ENCODE measurements around the gene MAK. TPM values are rescaled to one million over a fixed set of nuclear protein-coding genes. Genes with fewer than 3 reads are reported as not detected.

Gene MAK
- total and polyA plus RNA-seq, 2 of the 13 experiments (the other 11 are each of a cell fraction or from before 2014, with no cell fraction given): 0.04 TPM; not detected in 1

DNA sequence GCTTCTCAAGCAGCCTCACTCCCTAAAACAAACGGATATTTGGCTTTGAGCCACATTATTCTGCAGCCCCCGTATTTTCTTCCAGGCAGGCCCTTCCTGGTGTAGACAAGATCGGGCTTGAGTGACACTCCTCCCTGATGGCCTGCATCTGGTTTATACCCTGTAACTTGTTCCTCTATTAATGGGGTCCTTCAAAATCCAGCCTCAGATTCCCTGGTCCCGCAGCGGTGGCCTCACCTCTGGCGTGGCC, 115.8 kb downstream of the MAK start (continued):
- TF ChIP-seq, protein P1, sequence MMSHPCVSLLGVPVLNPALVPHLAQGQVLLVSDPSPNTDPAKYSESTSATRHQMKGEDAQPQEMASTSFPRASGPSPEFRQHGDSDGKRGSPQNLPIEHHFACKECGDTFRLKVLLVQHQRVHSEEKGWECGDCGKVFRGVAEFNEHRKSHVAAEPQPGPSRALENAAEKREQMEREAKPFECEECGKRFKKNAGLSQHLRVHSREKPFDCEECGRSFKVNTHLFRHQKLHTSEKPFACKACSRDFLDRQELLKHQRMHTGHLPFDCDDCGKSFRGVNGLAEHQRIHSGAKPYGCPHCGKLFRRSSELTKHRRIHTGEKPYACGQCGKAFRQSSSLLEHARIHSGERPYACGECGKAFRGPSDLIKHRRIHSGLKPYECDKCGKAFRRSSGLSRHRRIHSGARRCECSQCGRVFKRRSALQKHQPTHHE (CRISPR knock-in tag; IDR thresholded peaks at IDR 0.05; ENCODE audit: borderline replicate concordance): no peak
- TF ChIP-seq ZBED4 (CRISPR knock-in tag; IDR thresholded peaks at IDR 0.05; ENCODE audit: borderline replicate concordance) (no peak), ZNF546 (CRISPR knock-in tag; conservative IDR thresholded peaks at IDR 0.05) (no peak), ZNF780A (CRISPR knock-in tag; IDR thresholded peaks at IDR 0.05) (no peak), ELF4 (CRISPR knock-in tag; IDR thresholded peaks at IDR 0.05; ENCODE audit: borderline replicate concordance) (no peak), RBM22 (optimal IDR thresholded peaks at IDR 0.05; ENCODE audit: low read length) (no peak), ZNF264 (CRISPR knock-in tag; IDR thresholded peaks at IDR 0.05) (no peak), SNAI1 (CRISPR knock-in tag; IDR thresholded peaks at IDR 0.05; ENCODE audit: borderline replicate concordance) (no peak), ZNF883 (CRISPR knock-in tag; IDR thresholded peaks at IDR 0.05; ENCODE audit: not compliant biosample characterization) (no peak), ISX (CRISPR knock-in tag; conservative IDR thresholded peaks at IDR 0.05) (no peak), E2F2 (CRISPR knock-in tag; IDR thresholded peaks at IDR 0.05; ENCODE audit: borderline replicate concordance) (no peak), TEF (CRISPR knock-in tag; IDR thresholded peaks at IDR 0.05) (0 out of 2 replicates have a peak, but pooled peaks have one; percentile 25), XBP1 (CRISPR knock-in tag; IDR thresholded peaks at IDR 0.05) (peak; percentile 75; the same call in 1 of the 2 replicates), SMARCE1 (IDR thresholded peaks at IDR 0.05; ENCODE audit: borderline replicate concordance) (no peak), ZNF720 (CRISPR knock-in tag; IDR thresholded peaks at IDR 0.05) (no peak), NCOR1 (IDR thresholded peaks at IDR 0.05; ENCODE audit: borderline replicate concordance, low read length) (peak; percentile 23; the same call in 1 of the 2 replicates), THYN1 (CRISPR knock-in tag; IDR thresholded peaks at IDR 0.05; ENCODE audit: borderline replicate concordance, low read depth) (no peak), CREB1 (IDR thresholded peaks at IDR 0.05) (no peak), CREB1 (CRISPR knock-in tag; IDR thresholded peaks at IDR 0.05) (no peak)
- TF ChIP-seq, protein P2, sequence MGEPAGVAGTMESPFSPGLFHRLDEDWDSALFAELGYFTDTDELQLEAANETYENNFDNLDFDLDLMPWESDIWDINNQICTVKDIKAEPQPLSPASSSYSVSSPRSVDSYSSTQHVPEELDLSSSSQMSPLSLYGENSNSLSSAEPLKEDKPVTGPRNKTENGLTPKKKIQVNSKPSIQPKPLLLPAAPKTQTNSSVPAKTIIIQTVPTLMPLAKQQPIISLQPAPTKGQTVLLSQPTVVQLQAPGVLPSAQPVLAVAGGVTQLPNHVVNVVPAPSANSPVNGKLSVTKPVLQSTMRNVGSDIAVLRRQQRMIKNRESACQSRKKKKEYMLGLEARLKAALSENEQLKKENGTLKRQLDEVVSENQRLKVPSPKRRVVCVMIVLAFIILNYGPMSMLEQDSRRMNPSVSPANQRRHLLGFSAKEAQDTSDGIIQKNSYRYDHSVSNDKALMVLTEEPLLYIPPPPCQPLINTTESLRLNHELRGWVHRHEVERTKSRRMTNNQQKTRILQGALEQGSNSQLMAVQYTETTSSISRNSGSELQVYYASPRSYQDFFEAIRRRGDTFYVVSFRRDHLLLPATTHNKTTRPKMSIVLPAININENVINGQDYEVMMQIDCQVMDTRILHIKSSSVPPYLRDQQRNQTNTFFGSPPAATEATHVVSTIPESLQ (CRISPR knock-in tag; conservative IDR thresholded peaks at IDR 0.05): no peak
- TF ChIP-seq, protein P3, sequence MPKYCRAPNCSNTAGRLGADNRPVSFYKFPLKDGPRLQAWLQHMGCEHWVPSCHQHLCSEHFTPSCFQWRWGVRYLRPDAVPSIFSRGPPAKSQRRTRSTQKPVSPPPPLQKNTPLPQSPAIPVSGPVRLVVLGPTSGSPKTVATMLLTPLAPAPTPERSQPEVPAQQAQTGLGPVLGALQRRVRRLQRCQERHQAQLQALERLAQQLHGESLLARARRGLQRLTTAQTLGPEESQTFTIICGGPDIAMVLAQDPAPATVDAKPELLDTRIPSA (CRISPR knock-in tag; IDR thresholded peaks at IDR 0.05; ENCODE audit: borderline replicate concordance): 0 out of 2 replicates have a peak, but pooled peaks have one; percentile 55
